ENCODE data around the gene PNPT1.

DNA sequence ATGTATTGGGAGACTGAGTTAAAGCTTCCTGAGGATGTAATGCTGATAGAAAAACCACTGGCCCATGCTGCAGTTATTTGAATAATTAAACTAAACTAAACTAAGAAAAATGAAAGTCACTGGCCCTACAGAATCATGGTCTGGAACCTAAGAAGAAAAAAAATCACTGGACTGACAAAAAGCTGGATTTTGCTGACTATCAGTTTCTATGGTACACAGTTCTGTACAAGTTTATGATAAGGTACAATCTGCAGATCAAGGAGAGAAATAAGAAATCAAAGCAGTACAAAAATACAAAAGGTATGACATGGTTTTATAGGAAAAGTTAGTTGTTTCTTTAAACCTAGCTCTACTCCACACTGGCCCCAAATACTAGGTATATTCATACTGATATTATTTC, 91.8 kb downstream of the PNPT1 start:
- TF ChIP-seq GATA2 (CRISPR knock-in tag; IDR thresholded peaks at IDR 0.05) (no peak), YY1 (IDR thresholded peaks at IDR 0.05; ENCODE audit: low read depth) (no peak), RAD21 (IDR thresholded peaks at IDR 0.05; ENCODE audit: low read length) (no peak)
- TF ChIP-seq, protein P1, sequence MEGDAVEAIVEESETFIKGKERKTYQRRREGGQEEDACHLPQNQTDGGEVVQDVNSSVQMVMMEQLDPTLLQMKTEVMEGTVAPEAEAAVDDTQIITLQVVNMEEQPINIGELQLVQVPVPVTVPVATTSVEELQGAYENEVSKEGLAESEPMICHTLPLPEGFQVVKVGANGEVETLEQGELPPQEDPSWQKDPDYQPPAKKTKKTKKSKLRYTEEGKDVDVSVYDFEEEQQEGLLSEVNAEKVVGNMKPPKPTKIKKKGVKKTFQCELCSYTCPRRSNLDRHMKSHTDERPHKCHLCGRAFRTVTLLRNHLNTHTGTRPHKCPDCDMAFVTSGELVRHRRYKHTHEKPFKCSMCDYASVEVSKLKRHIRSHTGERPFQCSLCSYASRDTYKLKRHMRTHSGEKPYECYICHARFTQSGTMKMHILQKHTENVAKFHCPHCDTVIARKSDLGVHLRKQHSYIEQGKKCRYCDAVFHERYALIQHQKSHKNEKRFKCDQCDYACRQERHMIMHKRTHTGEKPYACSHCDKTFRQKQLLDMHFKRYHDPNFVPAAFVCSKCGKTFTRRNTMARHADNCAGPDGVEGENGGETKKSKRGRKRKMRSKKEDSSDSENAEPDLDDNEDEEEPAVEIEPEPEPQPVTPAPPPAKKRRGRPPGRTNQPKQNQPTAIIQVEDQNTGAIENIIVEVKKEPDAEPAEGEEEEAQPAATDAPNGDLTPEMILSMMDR (IDR thresholded peaks at IDR 0.05): no peak
- TF ChIP-seq, protein P2, sequence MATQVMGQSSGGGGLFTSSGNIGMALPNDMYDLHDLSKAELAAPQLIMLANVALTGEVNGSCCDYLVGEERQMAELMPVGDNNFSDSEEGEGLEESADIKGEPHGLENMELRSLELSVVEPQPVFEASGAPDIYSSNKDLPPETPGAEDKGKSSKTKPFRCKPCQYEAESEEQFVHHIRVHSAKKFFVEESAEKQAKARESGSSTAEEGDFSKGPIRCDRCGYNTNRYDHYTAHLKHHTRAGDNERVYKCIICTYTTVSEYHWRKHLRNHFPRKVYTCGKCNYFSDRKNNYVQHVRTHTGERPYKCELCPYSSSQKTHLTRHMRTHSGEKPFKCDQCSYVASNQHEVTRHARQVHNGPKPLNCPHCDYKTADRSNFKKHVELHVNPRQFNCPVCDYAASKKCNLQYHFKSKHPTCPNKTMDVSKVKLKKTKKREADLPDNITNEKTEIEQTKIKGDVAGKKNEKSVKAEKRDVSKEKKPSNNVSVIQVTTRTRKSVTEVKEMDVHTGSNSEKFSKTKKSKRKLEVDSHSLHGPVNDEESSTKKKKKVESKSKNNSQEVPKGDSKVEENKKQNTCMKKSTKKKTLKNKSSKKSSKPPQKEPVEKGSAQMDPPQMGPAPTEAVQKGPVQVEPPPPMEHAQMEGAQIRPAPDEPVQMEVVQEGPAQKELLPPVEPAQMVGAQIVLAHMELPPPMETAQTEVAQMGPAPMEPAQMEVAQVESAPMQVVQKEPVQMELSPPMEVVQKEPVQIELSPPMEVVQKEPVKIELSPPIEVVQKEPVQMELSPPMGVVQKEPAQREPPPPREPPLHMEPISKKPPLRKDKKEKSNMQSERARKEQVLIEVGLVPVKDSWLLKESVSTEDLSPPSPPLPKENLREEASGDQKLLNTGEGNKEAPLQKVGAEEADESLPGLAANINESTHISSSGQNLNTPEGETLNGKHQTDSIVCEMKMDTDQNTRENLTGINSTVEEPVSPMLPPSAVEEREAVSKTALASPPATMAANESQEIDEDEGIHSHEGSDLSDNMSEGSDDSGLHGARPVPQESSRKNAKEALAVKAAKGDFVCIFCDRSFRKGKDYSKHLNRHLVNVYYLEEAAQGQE (IDR thresholded peaks at IDR 0.05; ENCODE audit: low read depth, low read length): no peak

All from SK-N-SH (cell line).